SK-N-MC (cell line): Measurements from ENCODE around the gene MMRN2.

Experiments
- DNase-seq: peaks from one replicate; pipeline ENCODE4 v3.0.0-alpha.2; 2011; ENCODE audit warnings: low read depth, low spot score
- H3K27ac ChIP-seq: fragments of 200-600 bp; sonication (generic); 2 replicates; pipeline ENCODE4 v1.5.1; 2016; ENCODE audit warnings: mixed run types
- H3K36me3 ChIP-seq: fragments of 200-600 bp; sonication (generic); 2 replicates; pipeline ENCODE4 v1.6.1; 2017; ENCODE audit warnings: antibody characterized with exemption, low read length, mixed read lengths; ENCODE audit not compliant: insufficient read depth
- H3K4me3 ChIP-seq: fragments of 200-600 bp; sonication (generic); 2 replicates; pipeline ENCODE4 v1.5.1; 2016
- H3K9ac ChIP-seq: fragments of 200-600 bp; sonication (generic); 2 replicates; pipeline ENCODE4 v1.8.0; 2017; ENCODE audit warnings: mixed run types, mixed read lengths; ENCODE audit not compliant: insufficient read length
- H3K9me3 ChIP-seq: fragments of 200-600 bp; sonication (generic); 2 replicates; pipeline ENCODE4 v1.6.1; 2017; ENCODE audit warnings: low read depth, mild to moderate bottlenecking, antibody characterized with exemption, low read length, moderate library complexity, mixed read lengths
- EZH2 ChIP-seq: fragments of 200-600 bp; sonication (generic); IDR thresholded peaks from one replicate; pipeline ENCODE4 v1.6.1; 2017; ENCODE audit warnings: antibody characterized with exemption
- FOXP2 ChIP-seq: optimal IDR thresholded peaks from 2 replicates; pipeline ENCODE3; 2011; ENCODE audit warnings: mild to moderate bottlenecking, moderate library complexity; ENCODE audit not compliant: insufficient read depth; ENCODE audit errors: extremely low read length, control extremely low read depth
- POLR2AphosphoS5 ChIP-seq: IDR thresholded peaks from 2 replicates; pipeline ENCODE4 v1.6.1; 2012; ENCODE audit warnings: mild to moderate bottlenecking, low read depth, low read length, borderline replicate concordance

The MMRN2 gene

DNA sequence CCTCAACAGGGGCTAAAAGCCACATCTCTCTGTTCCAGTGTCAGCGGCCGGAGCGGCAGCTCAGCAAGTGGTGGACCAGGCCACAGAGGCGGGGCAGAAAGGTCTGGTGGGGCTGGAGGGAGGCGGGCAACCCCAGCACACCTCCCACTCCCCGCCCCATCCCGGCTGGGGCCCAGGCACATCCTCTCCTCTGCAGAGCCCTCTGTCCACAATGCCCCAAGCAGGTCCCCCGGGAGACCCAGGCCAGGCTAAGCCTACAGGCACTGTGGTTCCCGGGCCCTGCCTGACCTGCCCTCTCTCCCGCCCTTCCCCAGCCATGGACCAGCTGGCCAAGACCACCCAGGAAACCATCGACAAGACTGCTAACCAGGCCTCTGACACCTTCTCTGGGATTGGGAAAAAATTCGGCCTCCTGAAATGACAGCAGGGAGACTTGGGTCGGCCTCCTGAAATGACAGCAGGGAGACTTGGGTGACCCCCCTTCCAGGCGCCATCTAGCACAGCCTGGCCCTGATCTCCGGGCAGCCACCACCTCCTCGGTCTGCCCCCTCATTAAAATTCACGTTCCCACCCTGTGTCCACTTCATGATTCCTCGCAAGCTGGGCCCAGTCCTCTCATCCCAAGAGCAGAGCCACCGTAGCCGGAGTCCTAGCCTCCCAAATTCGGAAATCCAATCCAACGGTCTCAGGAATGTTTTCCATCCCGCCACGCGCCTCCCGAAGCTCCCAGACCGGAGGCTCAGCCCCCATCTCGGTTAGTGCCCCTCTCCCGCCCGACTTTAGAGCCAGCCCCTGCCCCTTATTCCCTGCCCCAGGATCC, 13.0 kb upstream of the MMRN2 start:
- H3K36me3 ChIP-seq: no peaks in the 10 kb centered on the region
- no peaks in the 10 kb centered on the region for H3K9me3 ChIP-seq
- TF ChIP-seq POLR2AphosphoS5: no peak
- no peak for TF ChIP-seq FOXP2
- TF ChIP-seq EZH2: no peak
- DNase-seq: no peak
- H3K4me3 ChIP-seq: no peak overlapping the region
- H3K27ac ChIP-seq: no peak overlapping the region
- H3K9ac ChIP-seq: no peak overlapping the region

GRCh38 chr10:86969421-86970041, 12.1 kb upstream of the MMRN2 start:
- no peaks in the 10 kb centered on the region for H3K9me3 ChIP-seq
- H3K27ac ChIP-seq: no peak overlapping the region
- H3K9ac ChIP-seq: no peak overlapping the region
- no peak overlapping the region for H3K4me3 ChIP-seq
- no peak for DNase-seq
- H3K36me3 ChIP-seq: no peaks in the 10 kb centered on the region
- TF ChIP-seq EZH2 (no peak), FOXP2 (no peak)

DNA sequence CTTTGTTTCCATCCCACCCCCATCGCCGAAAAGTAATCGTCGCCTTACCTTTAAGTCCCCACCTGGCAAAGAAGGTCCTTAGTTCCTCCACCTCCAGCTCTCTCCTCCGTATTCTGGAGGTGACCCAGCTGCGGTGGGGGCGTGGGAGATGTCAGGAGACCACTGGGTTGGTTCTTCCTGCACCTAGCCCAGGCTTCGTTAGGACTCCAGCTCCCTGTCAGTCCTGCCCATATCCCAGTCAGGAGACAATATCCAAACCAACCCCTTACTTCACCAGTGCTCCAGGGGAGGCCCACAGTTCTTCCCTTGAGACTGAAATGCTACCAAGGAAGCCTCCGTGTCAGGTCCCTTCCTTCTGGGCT, 11.6 kb upstream of the MMRN2 start:
- no peaks in the 10 kb centered on the region for H3K36me3 ChIP-seq
- H3K4me3 ChIP-seq: no peak overlapping the region
- H3K9ac ChIP-seq: no peak overlapping the region
- H3K27ac ChIP-seq: no peak overlapping the region
- H3K9me3 ChIP-seq: no peaks in the 10 kb centered on the region
- no peak for DNase-seq
- no peak for TF ChIP-seq FOXP2

DNA sequence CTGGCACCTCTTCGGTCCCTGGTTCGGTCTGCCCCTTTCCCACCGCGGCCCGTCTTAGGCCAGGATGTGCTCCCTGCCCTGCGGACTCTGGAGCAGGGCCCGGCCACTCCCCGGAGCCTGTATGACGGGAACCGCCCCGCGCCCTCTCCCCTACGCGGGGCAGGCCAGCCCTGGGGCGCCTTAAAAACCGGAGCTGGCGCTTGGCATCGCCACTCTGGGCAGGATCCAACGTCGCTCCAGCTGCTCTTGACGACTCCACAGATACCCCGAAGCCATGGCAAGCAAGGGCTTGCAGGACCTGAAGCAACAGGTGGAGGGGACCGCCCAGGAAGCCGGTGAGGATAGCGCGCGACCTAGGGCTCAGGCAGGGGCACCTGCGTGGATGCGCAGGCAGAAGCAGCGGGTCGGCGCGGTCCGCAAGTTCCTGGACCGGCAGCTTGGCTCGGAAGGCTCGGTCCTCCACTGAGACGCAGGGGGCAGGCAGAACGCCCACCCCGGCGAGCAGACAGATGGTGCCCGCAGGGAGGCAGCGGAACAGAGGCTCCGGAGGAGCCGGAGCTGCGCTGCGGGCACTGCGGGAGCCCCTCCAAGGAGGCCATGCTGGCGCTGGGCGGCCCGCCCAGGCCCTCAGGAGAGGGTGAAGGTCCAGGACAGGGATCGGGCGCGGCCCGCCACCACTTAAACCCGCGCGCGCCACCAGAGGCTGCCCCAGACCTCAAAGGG, 11.0 kb upstream of the MMRN2 start, which contains the start of gene ADIRF:
Gene ADIRF (plus strand): TSS at position 212 of the 723 bp plus-strand sequence. CDS start 63 bp downstream, at position 275.
- no peak within 1 kb of the TSS for H3K27ac ChIP-seq
- no peak for DNase-seq
- no peak within 1 kb of the TSS for H3K4me3 ChIP-seq
- no peaks in the 10 kb centered on the region for H3K36me3 ChIP-seq
- no peaks in the 10 kb centered on the region for H3K9me3 ChIP-seq
- TF ChIP-seq POLR2AphosphoS5: no peak
- TF ChIP-seq EZH2: no peak
- no peak for TF ChIP-seq FOXP2
- no peak within 1 kb of the TSS for H3K9ac ChIP-seq

DNA sequence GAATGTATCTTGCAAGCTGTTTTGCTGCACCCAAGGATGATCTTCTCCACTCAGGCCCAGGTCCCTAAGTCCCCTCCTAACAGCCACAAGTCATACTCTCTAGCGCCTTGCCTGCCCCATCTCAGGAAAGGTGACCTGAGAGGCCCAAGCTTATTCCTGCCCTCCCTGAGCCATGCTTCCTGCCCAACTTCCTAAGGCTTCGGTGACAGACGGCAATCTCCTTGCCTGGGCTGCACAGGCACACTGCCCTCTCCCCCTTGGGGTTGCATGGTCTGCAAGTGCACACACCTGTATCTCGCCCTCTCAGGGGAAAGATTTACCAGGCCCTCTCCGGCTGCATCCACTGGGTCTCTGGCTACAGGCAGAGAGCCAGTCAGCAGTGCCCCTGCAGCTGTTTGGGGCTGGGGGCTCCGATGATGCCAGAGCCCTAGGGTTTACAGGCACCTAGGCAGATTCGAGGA, 10.1 kb upstream of the MMRN2 start:
- H3K36me3 ChIP-seq: no peaks in the 10 kb centered on the region
- no peak overlapping the region for H3K4me3 ChIP-seq
- no peak overlapping the region for H3K27ac ChIP-seq
- no peak overlapping the region for H3K9ac ChIP-seq
- H3K9me3 ChIP-seq: no peaks in the 10 kb centered on the region
- TF ChIP-seq EZH2 (no peak), FOXP2 (no peak), POLR2AphosphoS5 (no peak)
- no peak for DNase-seq

- no peak for DNase-seq
- no peak overlapping the region for H3K4me3 ChIP-seq
- H3K9ac ChIP-seq: no peak overlapping the region
- TF ChIP-seq POLR2AphosphoS5 (no peak), EZH2 (no peak), FOXP2 (no peak)
- no peaks in the 10 kb centered on the region for H3K36me3 ChIP-seq
- no peaks in the 10 kb centered on the region for H3K9me3 ChIP-seq
- no peak overlapping the region for H3K27ac ChIP-seq
Observed at GRCh38 chr10:86965986-86966654, 8.7 kb upstream of the MMRN2 start.

GRCh38 chr10:86964847-86965190, 7.4 kb upstream of the MMRN2 start:
- no peaks in the 10 kb centered on the region for H3K36me3 ChIP-seq
- no peaks in the 10 kb centered on the region for H3K9me3 ChIP-seq
- DNase-seq: no peak
- H3K9ac ChIP-seq: no peak overlapping the region
- no peak overlapping the region for H3K27ac ChIP-seq
- no peak overlapping the region for H3K4me3 ChIP-seq
- no peak for TF ChIP-seq EZH2
- TF ChIP-seq FOXP2: no peak
- no peak for TF ChIP-seq POLR2AphosphoS5

DNA sequence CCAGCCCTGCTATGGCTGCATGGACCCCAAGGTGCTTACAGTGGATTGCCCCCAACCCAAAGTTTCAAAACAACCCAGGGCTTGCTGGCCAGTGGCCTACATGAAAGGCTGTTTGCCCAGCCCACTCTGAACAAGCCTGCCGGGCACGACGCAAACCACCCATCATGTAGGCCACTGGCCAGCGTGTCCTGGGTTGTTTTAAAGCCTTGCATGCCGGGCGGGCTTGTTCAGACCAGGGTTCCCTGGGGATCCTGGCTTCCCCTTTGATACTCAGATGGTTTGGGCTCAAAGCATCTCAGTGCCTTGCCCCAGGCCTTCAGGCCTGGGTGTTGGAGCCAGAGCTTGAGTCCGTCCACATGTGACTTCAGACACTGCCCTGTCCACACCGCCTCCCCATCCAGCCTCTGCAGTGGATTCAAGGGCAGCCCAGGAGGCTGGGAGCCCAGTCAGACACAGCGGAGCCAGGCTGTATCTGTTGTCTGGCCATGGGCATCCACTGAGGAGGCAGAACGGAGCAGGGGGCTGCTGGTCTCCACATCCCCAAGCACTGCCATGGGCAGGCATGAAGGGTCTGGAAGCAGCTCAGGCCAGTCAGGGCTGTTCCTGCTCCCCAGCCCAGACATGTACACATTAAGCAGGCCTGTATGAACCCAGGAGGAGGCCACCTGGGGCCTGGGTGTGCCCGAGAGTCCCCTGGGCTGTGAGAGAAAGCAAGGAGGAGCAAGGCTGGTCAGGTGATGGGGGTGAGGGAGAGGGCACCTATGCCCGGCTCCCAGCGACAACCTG, 6.8 kb upstream of the MMRN2 start:
- no peak for TF ChIP-seq FOXP2
- TF ChIP-seq POLR2AphosphoS5: no peak
- no peak for TF ChIP-seq EZH2
- H3K9ac ChIP-seq: no peak overlapping the region
- no peak for DNase-seq
- H3K27ac ChIP-seq: no peak overlapping the region
- H3K4me3 ChIP-seq: no peak overlapping the region
- no peaks in the 10 kb centered on the region for H3K9me3 ChIP-seq
- no peaks in the 10 kb centered on the region for H3K36me3 ChIP-seq
